Right hindlimb (tissue), 1 donor: Measurements from ENCODE around the gene TMEM52.
"Not testable (repeated sequence)": the region's sequence is repeated elsewhere in the genome, so short reads cannot be mapped to it uniquely, and the experiment has no call there.

ENCODE experiments used
- DNase-seq: peaks from one replicate; pipeline ENCODE4 v3.0.0-alpha.2; 2018

TMEM52 gene

DNA sequence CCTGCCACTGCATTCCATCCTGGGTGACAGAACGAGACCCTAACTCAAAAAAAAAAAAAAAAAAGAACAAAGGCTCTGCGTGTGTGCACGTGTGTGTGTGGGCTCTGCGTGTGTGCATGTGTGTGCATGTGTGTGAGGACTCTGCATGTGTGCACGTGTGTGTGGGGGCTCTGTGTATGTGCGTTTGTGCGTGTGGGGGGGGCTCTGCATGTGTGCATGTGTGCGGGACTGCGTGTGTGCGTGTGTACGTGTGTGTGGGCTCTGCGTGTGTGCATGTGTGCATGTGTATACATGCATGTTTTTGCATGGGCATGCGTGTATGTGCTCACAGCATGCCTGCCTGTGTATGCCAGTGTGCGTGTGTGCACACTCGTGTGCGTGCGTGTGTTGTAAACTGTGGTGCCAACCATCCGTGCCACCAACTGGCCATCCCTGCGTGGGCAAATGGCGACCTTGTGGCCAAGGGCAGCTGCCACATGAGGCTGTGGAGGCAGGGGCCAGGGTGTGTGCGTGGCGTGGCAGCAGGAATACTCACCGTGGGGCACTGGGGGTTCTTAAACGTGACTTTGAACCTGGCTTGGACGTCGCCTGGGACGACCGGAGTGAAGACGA is 26.8 kb upstream of the TMEM52 start:
- no peak for DNase-seq

DNA sequence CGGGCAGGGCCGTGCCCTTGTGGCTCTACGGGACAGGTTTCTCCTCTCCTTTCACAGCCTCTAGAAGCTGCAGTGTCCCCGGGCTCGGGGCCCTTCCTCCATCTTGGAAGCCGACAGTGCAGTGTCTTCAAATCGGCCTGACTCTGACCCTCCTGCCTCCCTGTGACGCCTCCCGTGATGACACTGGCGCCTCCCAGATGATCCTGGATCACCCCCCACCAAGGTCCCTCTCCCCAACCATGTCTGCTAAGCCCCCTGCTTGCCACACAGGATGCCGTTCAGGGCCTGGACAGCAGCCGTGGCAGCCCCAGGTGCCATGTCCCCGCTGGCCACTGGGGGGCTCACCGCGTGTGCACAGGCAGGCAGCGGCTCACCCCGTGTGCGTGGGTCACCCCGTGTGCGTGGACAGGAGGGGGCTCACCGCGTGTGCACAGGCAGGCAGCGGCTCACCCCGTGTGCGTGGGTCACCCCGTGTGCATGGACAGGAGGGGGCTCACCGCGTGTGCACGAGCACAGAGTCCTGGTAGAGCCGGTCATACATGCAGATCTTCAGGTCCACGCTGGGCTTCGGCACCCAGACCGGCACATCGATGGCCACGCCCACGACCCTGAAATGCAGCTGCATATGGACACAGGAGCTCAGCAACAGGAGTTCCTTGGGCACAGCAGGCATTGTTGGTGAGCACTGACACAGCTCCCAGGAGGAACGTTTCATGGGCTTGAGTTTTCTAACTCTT is 24.9 kb upstream of the TMEM52 start:
- peak; percentile 65 for DNase-seq

DNA sequence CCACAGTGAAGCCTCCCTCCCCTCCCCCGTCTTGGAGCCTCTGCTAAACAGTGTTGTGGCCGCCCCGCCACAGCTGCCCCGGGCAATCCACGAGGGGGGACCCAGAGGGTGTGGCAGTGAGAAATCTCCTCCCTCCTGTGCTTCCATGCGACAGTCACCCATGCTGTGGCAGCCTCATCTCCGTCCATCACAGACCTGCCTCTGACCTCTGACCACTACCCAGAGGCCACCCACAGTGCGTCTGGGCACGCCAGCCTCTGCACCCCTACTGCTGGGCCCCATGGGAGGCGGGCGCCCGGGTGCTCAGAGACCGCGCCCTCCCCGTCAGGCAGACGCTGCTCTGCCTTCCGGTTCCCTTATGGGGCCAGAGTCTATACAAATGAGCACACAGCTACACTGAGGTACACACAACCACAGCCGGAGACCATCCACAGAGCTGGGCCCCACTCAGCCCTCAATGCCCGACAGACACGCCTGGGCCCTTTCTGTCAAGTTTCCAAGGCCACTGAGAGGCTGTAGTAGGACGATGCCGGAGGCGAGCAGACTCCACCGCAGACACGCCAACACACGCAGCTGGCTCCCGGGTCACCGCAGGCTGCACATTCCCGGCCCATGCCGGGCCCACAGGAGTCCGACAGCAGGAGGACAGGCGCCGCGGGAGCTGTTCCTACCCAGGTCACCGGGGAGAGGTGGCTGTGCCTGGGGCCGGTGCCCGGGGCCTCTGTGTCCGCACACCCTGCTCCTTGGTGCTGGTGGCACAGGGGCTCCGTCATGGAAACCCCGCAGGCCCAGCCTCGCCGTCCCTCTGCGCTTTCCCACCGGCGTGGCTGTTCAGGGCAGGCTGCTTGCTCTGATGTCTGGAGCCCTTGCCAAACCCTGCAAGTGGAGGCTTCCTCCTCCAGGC is 23.9 kb upstream of the TMEM52 start:
- no peak for DNase-seq

DNA sequence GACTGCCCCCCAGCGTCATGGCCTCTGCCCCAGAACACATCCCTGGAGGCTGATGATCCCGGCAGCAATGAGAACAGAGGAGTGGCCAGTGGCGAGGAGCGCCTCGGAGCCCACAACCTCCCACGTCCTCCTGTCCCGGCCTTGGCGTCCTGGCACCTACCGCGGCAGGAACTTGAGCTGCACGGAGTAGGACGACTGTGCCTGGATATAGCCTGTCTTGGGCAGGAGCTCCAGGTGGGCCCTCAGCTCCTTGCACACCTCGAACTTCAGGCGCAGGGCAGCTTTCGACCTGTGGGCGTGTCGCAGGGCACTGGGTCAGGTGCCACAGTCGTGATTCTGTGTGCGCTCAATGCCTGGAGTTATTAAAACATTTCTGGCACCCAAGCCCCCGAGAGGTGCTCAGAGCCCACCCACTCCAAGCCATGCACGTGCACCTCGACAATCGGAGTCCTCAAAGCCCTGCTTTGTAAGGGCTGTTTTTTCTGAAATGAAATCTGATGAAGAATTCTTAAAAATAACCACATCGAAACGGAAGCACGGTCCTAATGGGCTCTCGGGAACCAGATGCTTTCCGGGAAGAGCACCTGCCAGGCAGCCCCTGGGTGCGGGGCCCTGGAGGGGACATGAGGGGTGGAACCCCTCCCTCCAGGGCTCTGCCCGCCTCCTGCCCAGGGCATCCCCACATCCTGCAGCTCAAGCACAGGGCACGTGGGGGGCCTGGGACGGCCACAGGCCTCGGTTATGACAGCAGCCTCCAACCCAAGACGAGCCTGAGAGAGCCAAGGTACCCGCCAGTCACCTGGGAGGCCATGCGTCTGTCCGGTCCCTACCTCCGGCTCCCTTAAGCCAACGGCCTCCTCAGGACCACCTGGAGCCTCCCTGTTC is 23.0 kb upstream of the TMEM52 start:
- no peak for DNase-seq

DNA sequence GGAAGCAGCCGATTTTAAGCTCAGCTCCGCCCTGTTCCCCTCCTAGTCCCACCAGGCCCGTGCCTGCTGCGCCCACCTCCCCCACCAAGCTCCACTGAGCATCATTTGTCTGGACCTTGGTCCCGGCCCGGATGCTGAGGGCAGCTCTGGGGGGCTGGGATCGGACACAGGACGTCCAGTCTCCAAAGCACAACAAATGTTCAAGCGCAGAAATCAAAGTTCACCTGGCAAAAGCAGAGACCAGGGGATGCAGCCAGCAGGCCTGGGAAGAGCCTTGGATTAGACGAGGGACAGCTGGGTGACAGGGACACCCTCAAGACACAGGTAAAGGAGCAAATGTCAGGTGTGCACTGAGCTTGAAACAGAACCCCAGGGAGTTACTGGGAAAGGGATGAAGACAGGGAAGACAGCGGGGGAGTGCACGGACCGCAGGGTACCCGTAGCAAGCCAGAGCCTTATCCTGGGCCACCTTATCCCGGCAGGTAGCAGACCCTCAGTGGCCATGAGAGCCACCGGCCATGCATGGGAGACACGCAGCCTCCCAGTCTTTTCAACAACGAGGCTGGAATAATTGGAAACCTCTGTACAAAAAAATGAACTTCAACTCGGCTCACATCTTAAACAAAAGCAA is 22.2 kb upstream of the TMEM52 start:
- no peak for DNase-seq

DNA sequence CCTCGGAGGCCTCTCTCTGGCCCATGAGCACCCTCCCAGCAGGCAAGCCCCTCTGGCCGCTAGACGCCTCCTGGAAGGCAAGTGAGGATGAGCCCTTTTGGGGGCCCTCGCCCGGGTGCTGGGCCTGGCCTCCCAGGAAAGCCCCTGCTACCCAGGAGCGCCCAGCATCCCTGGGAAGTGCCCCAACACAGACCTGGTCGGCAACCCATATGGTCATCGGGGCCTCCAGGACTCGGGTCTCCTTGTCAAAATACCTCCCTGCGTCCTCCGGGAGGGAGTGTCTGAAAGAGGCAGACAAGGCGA is 21.0 kb upstream of the TMEM52 start:
- no peak for DNase-seq

DNA sequence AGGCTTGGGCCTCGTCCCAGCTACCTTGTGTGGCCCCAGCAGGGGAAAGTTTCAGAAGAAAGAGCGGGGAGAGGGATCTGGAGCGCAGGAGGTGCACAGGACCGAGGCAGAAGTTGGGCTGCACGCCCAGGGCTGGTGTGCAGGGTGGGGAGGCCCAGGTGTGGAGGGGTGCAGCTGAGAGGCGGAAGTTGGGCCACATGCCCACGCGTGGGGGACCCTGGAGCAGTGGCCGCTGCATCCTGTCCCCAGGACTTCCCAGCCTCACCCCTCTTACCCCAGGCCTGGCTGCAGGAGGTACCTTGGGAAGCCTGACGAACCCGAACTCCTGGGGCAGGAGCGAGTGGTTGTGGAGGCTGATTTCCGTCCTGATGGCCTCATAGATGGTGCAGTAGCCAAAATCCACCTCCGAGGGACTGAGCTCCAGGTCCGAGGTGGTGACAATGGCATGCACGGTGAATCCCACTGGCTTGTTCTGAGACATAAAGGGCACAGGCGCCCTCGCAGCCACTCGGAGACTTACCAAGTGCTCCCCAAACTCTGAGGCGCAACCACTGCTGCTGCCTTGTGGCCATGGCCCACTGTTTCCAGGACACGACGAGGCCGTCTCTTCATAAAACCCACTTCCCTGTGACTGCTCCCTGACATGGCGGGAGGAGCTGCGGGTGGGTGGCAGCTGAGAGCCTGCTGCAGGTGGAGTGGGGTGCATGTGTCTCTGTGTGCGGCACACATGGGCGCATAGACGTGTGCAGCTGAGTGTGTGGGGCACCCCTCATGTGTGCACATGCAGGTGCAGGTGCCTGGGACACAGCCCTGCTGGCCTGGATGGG is 20.4 kb upstream of the TMEM52 start:
- no peak for DNase-seq

DNA sequence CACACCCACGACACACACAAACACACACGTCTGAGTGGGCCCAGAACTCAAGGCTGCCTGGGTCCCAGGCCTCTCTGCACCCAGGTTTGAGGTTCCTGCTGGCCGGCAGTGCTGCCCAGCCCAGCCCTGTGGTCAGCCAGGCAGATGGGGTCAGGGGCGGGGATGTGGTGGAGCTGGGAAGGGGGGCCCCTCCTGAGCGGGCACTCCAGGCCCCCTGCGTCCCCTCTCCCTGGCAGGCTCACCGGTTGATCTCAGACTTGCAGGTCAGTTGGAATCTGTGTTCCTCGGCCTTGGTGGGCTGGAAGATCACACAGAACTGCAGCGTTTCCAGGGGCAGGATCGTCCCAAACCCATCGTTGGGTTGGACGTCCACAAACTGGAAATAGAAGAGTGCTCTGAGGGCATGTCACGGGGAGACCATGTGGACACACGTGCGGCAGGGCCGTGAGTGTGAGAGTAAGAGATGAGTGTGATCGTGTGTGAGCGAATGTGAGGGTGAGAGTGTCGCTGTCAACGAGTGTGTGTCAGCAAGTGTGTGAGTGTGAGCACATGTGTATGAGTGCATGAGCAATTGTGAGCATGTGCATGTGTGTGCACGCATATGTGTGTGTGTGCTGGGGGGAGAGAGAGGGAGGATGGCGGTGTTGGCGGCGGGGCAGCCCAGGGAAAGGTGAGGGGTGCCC is 19.7 kb upstream of the TMEM52 start:
- no peak for DNase-seq

DNA sequence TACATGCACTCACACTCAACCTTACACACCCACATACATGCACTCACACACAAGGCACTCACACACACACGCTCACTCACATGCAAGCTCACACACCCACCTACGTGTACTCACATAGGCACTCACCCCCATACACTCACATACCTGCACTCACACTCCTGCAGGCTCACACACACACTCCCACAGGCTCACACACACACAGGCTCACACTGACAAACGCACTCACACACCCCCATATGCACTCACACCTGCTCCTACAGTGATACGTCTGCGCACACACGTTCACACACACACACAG is 19.1 kb upstream of the TMEM52 start:
- no peak for DNase-seq

DNA sequence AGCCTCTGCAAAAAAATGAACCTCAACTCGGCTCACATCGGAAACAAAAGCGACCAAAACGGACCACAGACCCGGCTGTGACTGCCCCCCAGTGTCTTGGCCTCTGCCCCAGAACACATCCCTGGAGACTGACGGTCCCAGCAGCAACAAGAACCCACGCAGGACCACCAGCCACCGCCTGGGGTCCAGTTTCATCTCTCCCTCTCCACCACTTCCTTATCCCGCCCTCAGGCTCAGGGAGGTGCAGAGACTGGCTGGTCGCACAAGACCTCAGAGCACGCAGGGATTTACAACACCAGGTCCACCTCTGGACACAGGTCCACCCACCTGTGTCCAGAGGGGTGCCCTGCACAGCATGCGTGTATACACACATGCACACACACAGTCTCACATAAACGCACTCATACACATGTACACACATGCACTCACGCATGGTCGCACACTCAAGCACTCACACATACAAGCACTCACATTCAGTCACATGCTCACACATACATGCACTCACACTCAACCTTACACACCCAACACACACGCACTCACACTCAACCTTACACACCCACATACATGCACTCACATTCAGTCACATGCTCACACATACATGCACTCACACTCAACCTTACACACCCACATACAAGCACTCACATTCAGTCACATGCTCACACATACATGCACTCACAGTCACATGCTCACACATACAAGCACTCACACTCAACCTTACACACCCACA is 18.6 kb upstream of the TMEM52 start:
- no peak for DNase-seq

DNA sequence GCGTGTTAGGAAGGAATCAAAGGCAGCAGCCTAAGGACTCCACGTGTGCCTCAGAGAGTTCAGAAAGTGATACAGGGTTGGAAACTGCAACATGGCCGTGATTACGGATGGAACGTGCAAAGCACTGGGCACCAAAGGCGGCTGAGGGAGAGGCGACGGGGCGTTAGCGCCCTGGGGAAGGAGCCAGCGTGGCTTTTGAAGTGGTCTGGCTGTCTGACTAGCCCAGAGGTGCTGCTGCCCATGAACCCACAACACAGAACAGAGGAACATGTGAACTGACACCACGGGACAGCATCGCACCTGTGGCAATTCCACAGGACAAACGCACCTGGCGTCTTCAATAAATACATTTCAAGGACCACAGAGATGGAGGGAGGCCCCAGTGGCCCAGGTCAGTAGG is 18.0 kb upstream of the TMEM52 start:
- no peak for DNase-seq

DNA sequence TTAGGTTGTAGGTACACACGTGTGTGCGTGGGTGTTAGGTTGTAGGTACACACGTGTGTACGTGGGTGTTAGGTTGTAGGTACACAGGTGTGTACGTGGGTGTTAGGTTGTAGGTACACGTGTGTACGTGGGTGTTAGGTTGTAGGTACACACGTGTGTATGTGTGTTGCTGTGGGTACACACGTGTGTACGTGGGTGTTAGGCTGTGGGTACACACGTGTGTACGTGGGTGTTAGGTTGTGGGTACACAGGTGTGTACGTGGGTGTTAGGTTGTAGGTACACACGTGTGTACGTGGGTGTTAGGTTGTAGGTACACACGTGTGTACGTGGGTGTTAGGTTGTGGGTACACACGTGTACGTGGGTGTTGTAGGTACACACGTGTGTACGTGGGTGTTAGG is 15.8 kb upstream of the TMEM52 start:
- DNase-seq = not testable (repeated sequence)

DNA sequence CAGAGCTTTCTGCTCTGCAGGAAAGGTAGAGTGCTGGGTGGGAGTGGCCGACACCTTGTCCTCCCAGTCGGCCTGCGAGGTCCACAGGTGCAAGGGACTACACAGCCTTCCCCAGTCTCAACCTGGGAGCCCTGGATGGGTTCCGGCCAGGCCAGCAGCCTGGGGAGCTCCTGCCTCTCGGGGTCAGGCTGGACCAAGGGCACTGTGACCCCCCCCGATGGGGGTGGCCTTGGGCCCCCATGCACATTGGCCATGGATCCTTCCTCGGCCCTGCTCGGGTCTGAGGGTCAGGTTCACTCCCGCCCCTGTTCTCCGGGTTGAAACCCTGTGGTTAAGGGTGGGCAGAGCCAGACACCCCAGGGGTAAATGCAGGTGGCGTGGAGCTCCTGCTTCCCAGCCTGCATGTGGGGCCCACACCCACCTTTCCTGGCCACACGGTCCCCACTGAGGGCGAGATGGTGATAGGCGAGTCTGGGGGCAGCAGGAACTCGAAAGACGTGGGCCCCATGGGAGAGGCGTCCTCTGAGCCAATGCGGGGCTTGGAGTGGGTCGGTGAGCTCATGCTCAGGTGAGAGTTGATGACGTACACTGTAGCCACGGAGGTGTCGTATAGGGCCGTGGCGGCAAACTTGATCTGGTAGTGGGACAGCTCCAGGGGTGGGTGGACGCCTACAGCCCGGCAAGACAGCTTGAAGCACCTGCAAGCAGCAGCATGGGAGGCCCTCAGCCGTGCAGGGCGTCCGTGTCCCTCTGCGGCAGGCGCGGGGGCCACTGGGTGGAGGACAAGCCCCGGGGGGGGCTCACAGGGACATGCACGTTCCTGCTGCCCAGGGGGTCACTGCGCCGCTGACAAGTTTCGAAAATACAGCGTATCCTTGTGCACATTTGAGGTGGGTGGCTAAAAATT is 10.8 kb upstream of the TMEM52 start:
- DNase-seq = no peak

DNA sequence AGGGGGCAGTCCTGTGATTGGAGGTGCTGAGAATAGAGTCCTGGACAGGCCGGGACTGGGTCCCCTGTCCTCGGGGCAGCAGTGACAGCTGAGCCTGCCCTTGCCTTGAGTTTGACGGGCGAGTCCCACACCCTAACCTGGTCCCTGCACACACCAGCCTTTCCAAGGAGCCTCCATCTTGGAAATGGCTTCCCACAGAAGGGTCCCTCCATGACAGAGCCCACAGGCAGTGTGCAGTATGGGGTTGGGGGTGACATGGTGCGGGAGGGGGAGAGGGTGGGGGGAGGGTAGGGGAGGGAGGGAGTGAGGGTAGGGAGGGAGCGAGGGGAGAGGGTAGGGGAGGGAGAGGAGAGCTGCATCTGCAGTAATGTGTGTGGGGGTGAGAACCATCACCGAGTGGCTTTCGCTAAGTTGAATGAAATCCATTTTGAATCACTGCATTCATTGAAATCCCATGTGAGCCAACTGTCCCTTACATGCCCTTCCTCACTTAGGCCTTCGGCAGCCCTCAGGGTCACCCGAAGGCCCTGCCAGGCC is 10.1 kb upstream of the TMEM52 start:
- no peak for DNase-seq

DNA sequence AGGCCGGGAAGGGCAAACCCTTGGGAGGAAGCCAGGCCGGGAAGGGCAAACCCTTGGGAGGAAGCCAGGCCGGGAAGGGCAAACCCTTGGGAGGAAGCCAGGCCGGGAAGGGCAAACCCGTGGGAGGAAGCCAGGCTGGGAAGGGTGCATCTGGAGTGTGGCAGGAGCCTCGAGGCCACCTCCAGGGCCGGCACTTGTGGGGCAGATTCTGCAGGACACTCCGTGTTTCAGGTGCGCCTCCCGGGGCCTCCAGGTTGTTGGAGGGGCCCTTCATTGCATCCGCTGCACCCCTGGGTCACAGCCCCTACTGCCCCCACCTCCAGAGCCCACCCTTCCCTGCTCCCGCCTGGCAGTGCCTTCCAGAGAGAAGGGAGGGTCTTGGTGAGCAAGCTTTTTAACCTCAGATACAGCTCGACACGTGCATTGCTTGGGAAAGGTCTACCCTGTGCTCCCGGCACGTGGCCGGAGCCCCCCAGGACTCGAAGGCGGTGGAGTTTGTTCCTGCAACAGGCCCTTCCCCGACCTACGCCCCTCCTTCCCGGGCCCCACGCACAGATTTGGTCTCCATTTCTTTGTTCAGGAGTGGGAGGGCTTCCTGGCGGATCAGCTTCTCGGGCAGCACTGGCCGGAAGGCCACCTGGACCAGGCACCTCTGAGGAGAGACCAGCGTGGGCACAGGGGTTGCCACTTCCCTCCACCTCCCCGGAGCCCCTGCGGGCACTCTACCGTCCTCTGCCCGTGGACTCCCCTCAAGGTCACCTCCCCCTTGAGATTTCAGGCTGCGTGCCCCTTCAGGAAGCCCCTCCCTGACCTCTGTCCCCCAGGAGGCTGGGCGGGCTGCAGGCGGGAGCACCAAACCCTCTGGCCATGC is 9.4 kb upstream of the TMEM52 start:
- no peak for DNase-seq

DNA sequence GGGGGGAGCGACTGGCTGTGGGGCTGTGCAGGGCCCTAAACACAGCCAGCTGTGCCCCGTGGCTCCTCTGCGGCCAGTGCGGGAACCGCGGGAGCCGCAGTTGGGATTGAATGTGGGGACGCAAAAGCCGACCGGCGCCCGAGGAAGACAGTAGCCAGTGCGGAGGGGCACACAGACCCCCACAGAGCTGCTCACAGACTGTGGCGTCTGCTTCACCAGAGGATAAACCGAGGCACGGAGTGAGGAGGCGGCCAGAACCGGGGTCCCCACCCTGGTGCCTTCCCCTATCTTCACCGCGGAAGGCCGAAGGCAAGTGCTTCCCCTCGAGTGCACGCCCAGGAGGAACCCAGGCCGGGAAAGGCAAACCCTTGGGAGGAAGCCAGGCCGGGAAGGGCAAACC is 8.7 kb upstream of the TMEM52 start:
- no peak for DNase-seq

DNA sequence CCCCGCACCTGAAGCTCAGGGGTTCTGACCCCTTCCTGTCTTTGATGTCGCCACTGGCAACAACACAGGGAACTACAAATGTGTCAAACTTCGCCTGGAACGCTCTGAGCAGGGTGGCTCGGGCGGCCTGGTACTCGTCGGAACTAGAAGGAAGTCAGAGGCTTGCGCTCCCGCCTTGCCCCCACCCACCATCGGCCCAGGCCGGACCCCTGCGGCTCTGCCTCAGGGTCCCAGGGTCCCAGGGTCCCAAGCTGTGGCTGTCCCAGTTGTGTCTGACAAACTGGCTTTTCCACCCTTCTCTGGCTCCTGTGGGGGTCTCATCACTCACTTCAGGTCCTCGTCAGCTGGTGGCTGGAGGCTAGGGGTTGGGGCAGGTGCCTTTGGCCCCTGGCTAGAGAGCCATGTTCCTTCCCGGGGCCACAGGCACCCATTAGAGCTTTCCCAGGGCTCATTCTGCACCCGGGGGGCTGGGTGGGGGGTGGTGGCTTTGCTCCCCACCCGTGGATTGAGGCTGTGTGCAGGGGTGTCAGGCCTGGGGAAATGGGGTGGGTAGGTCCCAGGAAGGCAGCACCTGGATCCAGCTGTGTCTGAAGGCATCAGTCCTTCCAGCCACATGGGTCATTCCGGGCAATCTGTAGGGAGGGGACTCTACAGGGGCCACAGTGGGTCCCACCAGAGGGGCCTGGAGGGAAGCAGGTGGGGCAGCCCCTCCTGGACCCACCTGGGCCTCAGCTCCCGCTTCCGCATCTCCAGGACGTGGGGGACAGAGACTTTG is 8.0 kb upstream of the TMEM52 start:
- DNase-seq = peak; percentile 6
